WTC11 (cell line): Measurements from ENCODE around the gene TMEM94. TPM values are rescaled to one million over a fixed set of nuclear protein-coding genes. Genes with fewer than 3 reads are reported as not detected.

Experiments
- ATAC-seq: fragments of 200-7000 bp; cut with Tn5 transposase; 2 replicates; pipeline ENCODE4 v1.10.0; 2021; ENCODE audit warnings: mild to moderate bottlenecking, moderate library complexity
- CTCF ChIA-PET: fragments of 300-600 bp; sonication (Branson Sonifier 250); formaldehyde crosslinking; loops from one replicate; lab custom pipeline; 2021; ENCODE audit warnings: antibody characterized with exemption; lab: Charles Lee
- POLR2A ChIA-PET: fragments of 350-600 bp; sonication (Branson Sonifier 250); formaldehyde crosslinking; loops from one replicate; lab custom pipeline; 2021; ENCODE audit warnings: antibody characterized with exemption; lab: Charles Lee
- DNase-seq: peaks from one replicate; pipeline ENCODE4 v3.0.0; 2021; ENCODE audit warnings: low spot score
- H3K27ac Mint-ChIP-seq: 2 replicates; pipeline ENCODE4 v1.8.0; 2021; ENCODE audit warnings: mixed read lengths
- H3K27me3 Mint-ChIP-seq: 2 replicates; pipeline ENCODE4 v1.8.0; 2021; ENCODE audit warnings: low read depth, mild to moderate bottlenecking, moderate library complexity, mixed read lengths
- H3K36me3 Mint-ChIP-seq: 2 replicates; pipeline ENCODE4 v1.8.0; 2021; ENCODE audit warnings: mixed read lengths
- H3K4me1 Mint-ChIP-seq: 2 replicates; pipeline ENCODE4 v1.8.0; 2022; ENCODE audit warnings: mixed read lengths
- H3K4me3 Mint-ChIP-seq: 2 replicates; pipeline ENCODE4 v1.8.0; 2021; ENCODE audit warnings: mild to moderate bottlenecking, moderate library complexity, mixed read lengths
- H3K9me3 Mint-ChIP-seq: 2 replicates; pipeline ENCODE4 v1.8.0; 2021; ENCODE audit warnings: mixed read lengths
- AR ChIP-seq: fragments of 250-450 bp; sonication (Bioruptor Pico); IDR thresholded peaks from 2 replicates; pipeline ENCODE4 v1.9.0; 2021; ENCODE audit warnings: mild to moderate bottlenecking
- ATF1 ChIP-seq: sonication (generic); formaldehyde crosslinking; IDR thresholded peaks from 2 replicates; pipeline ENCODE4 v1.8.1; 2023; ENCODE audit warnings: mild to moderate bottlenecking, moderate library complexity, missing genetic modification reagents
- ATF3 ChIP-seq: sonication (generic); formaldehyde crosslinking; conservative IDR thresholded peaks from 2 replicates; pipeline ENCODE4 v1.8.1; 2022; ENCODE audit warnings: mild to moderate bottlenecking, missing genetic modification reagents
- CREB1 ChIP-seq: sonication (generic); formaldehyde crosslinking; IDR thresholded peaks from 2 replicates; pipeline ENCODE4 v1.8.0; 2023; ENCODE audit warnings: mild to moderate bottlenecking, missing genetic modification reagents
- E2F5 ChIP-seq: sonication (generic); formaldehyde crosslinking; IDR thresholded peaks from 2 replicates; pipeline ENCODE4 v1.8.1; 2022; ENCODE audit warnings: mild to moderate bottlenecking, moderate library complexity, missing genetic modification reagents
- HMGXB4 ChIP-seq: sonication (generic); formaldehyde crosslinking; IDR thresholded peaks from 2 replicates; pipeline ENCODE4 v1.8.1; 2023; ENCODE audit warnings: mild to moderate bottlenecking, moderate library complexity, missing genetic modification reagents
- JAZF1 ChIP-seq: fragments of 250-450 bp; sonication (Bioruptor Pico); IDR thresholded peaks from 2 replicates; pipeline ENCODE4 v1.9.0; 2021; ENCODE audit warnings: moderate library complexity, mild to moderate bottlenecking, inconsistent platforms
- MLX ChIP-seq: sonication (generic); formaldehyde crosslinking; IDR thresholded peaks from 2 replicates; pipeline ENCODE4 v1.8.1; 2023; ENCODE audit warnings: mild to moderate bottlenecking, missing genetic modification reagents, moderate library complexity
- NR1H2 ChIP-seq: sonication (generic); formaldehyde crosslinking; IDR thresholded peaks from 2 replicates; pipeline ENCODE4 v1.9.0; 2021; ENCODE audit warnings: mild to moderate bottlenecking, moderate library complexity, missing genetic modification reagents
- RORB ChIP-seq: fragments of 250-450 bp; sonication (Bioruptor Pico); IDR thresholded peaks from 2 replicates; pipeline ENCODE4 v1.9.0; 2021; ENCODE audit warnings: mild to moderate bottlenecking
- STAT6 ChIP-seq: sonication (generic); formaldehyde crosslinking; conservative IDR thresholded peaks from 2 replicates; pipeline ENCODE4 v1.8.1; 2023; ENCODE audit warnings: mild to moderate bottlenecking, low read depth, missing genetic modification reagents, moderate library complexity
- USF1 ChIP-seq: sonication (generic); formaldehyde crosslinking; IDR thresholded peaks from 2 replicates; pipeline ENCODE4 v1.8.0; 2022; ENCODE audit warnings: mild to moderate bottlenecking, missing genetic modification reagents
- ZNF317 ChIP-seq: sonication (generic); formaldehyde crosslinking; IDR thresholded peaks from 2 replicates; pipeline ENCODE4 v1.8.1; 2023; ENCODE audit warnings: low read depth, mild to moderate bottlenecking, moderate library complexity, missing genetic modification reagents, borderline replicate concordance
- ZNF416 ChIP-seq: fragments of 250-450 bp; sonication (Bioruptor Pico); IDR thresholded peaks from 2 replicates; pipeline ENCODE4 v1.9.0; 2021; ENCODE audit warnings: mild to moderate bottlenecking, inconsistent platforms
- ZNF512 ChIP-seq: sonication (generic); formaldehyde crosslinking; IDR thresholded peaks from 2 replicates; pipeline ENCODE4 v1.8.1; 2022; ENCODE audit warnings: missing genetic modification reagents, borderline replicate concordance
- ZNF532 ChIP-seq: fragments of 250-450 bp; sonication (Bioruptor Pico); IDR thresholded peaks from 2 replicates; pipeline ENCODE4 v1.9.0; 2021; ENCODE audit warnings: mild to moderate bottlenecking, borderline replicate concordance
- total RNA-seq: library from RNA; stranded (reverse); gene quantifications from 3 replicates; pipeline ENCODE4 v1.2.3, GENCODE V29; 2021

The TMEM94 gene
- total RNA-seq, 1 experiment from 2014 or later = 76.9 TPM

- no peak for ATAC-seq
- H3K27me3 Mint-ChIP-seq = 0 out of 2 replicates have a peak, but pooled peaks cover under 1% of the 10 kb centered on the region
- H3K4me3 Mint-ChIP-seq = no peak overlapping the region
- H3K36me3 Mint-ChIP-seq = peaks cover 31% of the 10 kb centered on the region
- no peak for DNase-seq
- H3K4me1 Mint-ChIP-seq = peaks cover 19% of the 10 kb centered on the region
- no peaks in the 10 kb centered on the region for H3K9me3 Mint-ChIP-seq
- no peak for TF ChIP-seq MLX (CRISPR knock-in tag)
- TF ChIP-seq STAT6 = no peak
- TF ChIP-seq HMGXB4 (CRISPR knock-in tag) = no peak
- TF ChIP-seq ZNF532 (CRISPR knock-in tag) = no peak
- TF ChIP-seq ZNF416 (CRISPR knock-in tag) = no peak
- no peak for TF ChIP-seq USF1
- TF ChIP-seq E2F5 (CRISPR knock-in tag) = no peak
- TF ChIP-seq CREB1 (CRISPR knock-in tag) = no peak
- TF ChIP-seq NR1H2 = no peak
- TF ChIP-seq ZNF512 (CRISPR knock-in tag) = no peak
- TF ChIP-seq RORB = no peak
- TF ChIP-seq ZNF317 (CRISPR knock-in tag) = no peak
- TF ChIP-seq ATF1 = no peak
- no peak for TF ChIP-seq AR (CRISPR knock-in tag)
- no peak for TF ChIP-seq ATF3 (CRISPR knock-in tag)
- no peak for TF ChIP-seq JAZF1 (CRISPR knock-in tag)
- CTCF ChIA-PET = interaction anchor here (0.7 kb wide), 1 partner anchor 69 kb away, joined by 3 read pairs; no protein-coding TSS in a partner anchor
- H3K27ac Mint-ChIP-seq = no peak overlapping the region
- POLR2A ChIA-PET = no interaction called here
Measured at GRCh38 chr17:75521290-75521689, 64.9 kb downstream of the TMEM94 start.
